B cell (primary cell): ENCODE results near the gene TTC28.

ENCODE experiments used
- CTCF ChIP-seq: fragments of 200-600 bp; IDR thresholded peaks from one replicate; pipeline ENCODE4 v1.8.0; 2022; ENCODE audit warnings: antibody characterized with exemption, mild to moderate bottlenecking
- EZH2 ChIP-seq: IDR thresholded peaks from 2 replicates; pipeline ENCODE4 v1.6.1; 2012; ENCODE audit warnings: borderline replicate concordance, low read depth, mild to moderate bottlenecking, moderate library complexity, low read length; ENCODE audit not compliant: insufficient read depth, poor library complexity, severe bottlenecking

DNA sequence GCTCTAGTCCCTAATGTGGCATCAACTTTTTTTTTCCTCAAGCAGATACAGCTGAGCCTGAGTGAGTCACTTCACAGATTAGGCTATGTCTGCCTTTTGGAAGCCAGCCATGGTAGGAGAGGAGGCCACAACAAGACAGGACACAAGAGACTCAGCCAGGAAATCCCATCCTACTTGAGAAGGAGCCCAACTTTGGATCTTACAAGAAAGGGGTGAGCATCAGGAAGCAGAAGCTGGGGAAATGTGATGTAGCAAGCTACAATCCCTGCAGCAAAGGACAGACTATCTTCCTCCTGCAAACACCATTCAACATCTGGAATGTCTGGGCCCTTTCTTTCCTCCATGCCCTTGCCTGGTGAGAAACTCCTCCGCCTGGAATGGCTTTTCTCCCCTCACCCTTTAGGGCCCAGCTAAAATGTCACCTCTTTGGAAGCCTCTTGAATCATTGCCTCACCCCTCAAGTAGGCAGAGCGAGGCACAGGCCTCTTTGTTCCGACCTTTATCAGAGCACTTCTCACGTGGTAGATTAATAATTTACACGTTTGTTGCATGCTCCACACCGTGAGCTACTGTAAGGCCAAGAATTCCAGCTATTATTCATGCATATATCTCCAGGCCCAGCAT is 604.2 kb downstream of the TTC28 start:
- TF ChIP-seq EZH2 (no peak), CTCF (no peak)
